Hepatocyte (in vitro differentiated cells): Measurements from ENCODE around the gene COPB1.

Experiments
- EZH2phosphoT487 ChIP-seq: fragments of 200-600 bp; sonication (generic); IDR thresholded peaks from one replicate; pipeline ENCODE4 v1.6.1; 2018; ENCODE audit warnings: antibody characterized with exemption, mild to moderate bottlenecking, low read depth, moderate library complexity; ENCODE audit not compliant: unreplicated experiment, severe bottlenecking
- TF ChIP-seq, protein P1 (sequence below): fragments of 200-600 bp; sonication (generic); IDR thresholded peaks from 2 replicates; pipeline ENCODE4 v1.5.1; 2016; ENCODE audit warnings: antibody characterized with exemption, mild to moderate bottlenecking; ENCODE audit not compliant: poor library complexity

DNA sequence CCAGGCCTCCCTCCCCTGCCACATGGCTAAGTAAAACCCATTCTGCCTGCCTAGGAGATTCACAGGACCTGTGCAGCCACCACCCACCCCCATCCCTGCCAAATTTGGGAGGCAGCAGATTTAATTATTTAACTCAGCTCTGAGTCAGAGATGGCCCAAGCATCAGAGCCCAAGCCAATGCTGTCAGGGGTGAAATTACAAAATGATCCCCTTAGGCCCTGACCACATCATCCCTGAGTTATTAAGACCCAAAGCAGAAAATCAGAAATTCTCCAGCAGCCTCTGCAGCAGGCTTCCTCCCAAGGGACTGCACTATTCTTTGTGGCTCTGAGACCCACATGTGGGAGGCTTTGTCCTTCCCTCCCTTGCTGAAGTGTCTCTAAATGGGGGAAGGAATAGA lies 87.8 kb downstream of the COPB1 start:
- TF ChIP-seq, protein P1, sequence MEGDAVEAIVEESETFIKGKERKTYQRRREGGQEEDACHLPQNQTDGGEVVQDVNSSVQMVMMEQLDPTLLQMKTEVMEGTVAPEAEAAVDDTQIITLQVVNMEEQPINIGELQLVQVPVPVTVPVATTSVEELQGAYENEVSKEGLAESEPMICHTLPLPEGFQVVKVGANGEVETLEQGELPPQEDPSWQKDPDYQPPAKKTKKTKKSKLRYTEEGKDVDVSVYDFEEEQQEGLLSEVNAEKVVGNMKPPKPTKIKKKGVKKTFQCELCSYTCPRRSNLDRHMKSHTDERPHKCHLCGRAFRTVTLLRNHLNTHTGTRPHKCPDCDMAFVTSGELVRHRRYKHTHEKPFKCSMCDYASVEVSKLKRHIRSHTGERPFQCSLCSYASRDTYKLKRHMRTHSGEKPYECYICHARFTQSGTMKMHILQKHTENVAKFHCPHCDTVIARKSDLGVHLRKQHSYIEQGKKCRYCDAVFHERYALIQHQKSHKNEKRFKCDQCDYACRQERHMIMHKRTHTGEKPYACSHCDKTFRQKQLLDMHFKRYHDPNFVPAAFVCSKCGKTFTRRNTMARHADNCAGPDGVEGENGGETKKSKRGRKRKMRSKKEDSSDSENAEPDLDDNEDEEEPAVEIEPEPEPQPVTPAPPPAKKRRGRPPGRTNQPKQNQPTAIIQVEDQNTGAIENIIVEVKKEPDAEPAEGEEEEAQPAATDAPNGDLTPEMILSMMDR, result no peak
- TF ChIP-seq EZH2phosphoT487, result no peak
